ENCODE results near the gene GPATCH4.
"Not testable (repeated sequence)": the region's sequence is repeated elsewhere in the genome, so short reads cannot be mapped to it uniquely, and the experiment has no call there.

Gene GPATCH4

DNA sequence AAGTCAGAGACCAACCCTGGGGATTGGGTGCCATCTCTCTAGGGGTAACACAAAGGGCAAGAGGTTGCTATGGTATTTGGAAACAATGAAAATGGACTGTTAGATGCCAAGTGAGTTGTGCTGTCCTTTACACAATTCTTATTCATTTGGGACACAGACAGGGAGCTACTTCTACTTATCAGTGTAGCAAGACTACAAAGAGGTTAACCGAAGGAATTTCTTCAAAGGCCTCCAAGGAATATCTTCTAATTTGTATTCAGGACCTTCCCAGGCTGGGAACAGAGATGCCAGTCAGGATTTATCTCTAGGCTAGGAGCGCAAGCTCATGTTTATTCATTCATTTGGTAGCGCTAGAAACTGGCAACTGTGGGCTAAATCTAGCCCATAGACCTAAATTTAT lies 7.1 kb downstream of the GPATCH4 start:
- no peak for DNase-seq

DNA sequence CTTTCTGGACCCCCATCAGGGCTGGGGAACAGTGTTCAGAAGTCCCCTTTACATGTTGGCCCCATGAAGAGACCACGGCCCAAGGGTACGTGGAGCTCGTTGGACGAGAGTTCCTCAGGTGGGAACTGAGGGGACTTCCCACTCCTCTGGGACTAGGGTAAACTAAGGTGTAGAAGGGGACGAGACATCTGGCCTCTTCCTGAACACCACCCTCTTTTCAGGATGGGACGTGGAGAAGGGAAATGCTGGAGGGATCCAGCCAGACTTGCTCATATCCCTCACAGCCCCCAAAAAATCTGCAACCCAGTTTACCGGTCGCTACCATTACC lies 7.7 kb downstream of the GPATCH4 start:
- no peak for DNase-seq

DNA sequence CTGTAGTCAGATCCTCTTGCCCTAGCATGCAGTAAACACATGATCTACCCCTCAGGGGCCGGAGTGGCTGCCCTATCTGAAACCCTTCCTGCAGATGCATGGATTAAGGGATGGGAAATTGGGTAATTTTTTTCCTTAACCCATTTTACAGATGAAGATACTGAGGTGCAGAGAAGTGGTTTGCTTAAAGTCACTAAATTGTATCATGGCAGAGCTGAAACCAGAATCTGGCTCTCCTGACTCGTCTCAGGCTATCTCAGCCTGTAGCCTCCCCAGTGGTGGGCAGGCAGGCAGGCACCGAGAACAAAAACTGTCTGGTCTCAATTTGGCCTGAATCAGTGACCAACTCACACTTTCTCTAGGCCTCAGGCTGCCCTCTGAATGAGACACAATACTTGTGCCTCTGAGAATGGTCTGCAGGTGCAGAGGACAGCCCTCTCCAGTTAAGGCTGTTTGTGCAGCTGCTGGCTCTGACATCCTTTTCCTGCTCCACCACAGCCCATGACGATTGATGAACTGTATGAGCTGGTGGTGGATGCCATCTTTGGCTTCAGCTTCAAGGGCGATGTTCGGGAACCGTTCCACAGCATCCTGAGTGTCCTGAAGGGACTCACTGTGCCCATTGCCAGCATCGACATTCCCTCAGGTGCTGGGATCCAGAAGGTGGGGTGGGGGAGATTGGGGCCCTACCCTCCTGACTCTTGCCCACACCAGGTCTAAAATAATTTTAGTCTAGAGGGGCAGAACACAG lies 8.2 kb downstream of the GPATCH4 start:
- DNase-seq: no peak

DNA sequence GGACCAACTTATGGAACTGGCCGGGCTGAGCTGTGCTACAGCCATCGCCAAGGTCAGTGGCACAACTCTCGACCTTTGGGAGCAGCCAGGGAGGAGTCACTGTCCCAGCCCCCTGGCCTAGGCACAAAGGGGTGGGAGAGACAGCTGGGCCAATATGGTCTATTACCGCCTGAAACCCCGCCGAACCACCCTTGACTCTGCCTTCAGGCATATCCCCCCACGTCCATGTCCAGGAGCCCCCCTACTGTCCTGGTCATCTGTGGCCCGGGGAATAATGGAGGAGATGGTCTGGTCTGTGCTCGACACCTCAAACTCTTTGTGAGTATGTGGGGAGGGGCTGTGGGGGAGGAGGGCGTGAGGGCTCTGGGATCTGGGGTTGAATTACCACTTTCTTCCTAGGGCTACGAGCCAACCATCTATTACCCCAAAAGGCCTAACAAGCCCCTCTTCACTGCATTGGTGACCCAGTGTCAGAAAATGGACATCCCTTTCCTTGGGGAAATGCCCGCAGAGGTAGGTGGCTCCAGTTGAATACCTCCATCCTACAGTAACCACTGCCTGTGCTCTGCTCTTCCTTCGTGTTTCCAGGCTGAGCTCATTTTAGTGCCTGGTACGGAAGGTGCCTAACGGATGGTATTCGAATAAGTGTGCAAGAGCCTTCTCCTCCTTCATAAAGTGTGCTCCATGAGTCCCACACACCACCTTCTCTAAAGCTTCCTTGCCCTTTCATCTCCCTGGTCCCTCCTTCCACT lies 8.9 kb downstream of the GPATCH4 start:
- no peak for DNase-seq

DNA sequence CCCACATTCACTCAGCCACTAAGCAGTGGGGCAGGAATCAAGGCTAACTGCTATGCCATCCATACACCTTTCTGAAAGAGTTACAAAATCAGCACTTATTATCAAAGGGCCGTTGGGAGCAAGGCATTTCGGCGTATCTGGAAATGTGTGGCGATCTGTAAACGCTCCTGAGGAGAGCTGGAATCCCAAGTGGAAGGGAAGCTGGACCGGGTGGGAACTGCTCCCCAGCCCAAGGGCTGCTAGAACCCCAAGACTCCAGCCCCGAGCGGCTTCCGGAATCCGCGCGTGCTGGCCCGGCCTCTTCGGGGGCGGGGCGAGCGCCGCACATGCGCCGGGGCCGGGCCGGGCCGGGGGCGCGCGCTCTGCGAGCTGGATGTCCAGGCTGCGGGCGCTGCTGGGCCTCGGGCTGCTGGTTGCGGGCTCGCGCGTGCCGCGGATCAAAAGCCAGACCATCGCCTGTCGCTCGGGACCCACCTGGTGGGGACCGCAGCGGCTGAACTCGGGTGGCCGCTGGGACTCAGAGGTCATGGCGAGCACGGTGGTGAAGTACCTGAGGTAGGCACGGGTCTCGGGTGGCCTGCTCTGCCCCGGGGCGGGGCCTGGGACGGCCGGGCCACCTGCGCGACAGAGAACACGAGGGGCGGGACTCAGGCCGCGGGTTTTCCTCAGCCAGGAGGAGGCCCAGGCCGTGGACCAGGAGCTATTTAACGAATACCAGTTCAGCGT lies 9.7 kb downstream of the GPATCH4 start, which contains the start of gene NAXE:
Gene NAXE, plus strand, starts transcription at position 345 of the 726 bp plus-strand sequence. Its CDS starts 29 bp downstream, at position 374.
- DNase-seq: peak; percentile 74

DNA sequence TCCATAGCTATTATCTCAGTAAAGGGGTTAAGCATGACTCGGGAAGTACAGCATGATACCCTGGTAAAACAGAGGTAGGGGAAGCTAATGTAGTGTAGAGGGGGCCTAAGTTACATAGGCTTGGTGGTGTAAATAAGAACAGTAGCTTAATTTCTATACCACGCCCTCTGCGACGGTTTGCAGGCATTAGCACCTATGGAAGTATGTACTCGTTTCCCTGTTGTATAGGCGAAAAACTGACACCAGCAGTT lies 10.2 kb downstream of the GPATCH4 start:
- DNase-seq: no peak

DNA sequence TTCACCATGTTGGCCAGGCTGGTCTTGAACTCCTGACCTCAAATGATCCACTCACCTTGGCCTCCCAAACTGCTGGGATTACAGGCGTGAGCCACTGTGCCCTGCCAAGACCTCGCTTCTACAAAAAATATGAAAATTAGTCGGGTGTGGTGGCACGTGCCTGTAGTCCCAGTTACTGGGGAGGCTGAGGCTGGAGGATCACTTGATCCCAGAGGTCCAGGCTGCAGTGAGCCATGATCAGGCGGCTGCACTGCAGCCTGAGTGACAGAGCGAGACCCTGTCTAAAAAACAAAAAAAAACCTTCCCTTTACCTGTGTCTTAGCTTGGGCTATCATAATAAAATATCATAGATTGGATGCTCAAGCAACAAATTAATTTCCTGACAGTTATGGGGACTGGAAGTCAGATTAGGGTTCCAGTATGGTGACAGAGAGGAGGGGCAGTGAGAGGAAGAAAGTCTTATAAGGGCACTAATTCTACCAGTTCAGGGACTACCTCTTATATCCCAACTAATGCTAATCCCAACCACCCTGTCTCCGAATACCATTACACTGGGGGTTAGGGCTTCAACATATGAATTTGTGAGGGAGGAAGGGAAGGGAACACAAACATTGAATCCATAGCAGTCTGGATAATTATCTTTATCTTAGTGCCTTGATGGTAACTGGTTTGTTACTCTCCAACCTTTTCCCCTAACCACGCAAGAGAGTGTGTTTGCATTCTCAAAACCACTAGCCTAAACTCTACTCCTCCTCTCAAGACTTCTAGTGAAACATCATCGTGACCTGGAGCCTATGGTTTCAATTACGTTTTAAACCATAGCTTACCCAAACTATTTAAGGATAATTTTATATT lies 10.7 kb downstream of the GPATCH4 start:
- no peak for DNase-seq

DNA sequence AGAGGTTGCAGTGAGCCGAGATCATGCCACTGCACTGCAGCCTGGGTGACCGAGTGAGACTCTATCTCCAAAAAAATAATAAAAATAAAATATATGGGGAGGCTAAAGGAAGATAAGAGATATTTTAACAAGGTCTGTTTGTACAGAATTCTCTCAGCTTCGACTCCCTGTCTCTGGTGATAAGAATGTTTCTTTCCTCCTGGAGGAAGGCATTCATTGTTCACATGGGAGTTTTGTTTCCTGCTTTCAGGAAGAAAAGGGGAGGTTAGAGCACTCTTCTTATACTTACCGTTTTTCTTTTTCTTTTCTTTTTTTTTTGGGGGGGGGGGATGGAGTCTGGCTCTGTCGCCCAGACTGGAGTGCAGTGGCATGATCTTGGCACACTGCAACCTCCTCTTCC lies 11.7 kb downstream of the GPATCH4 start:
- no peak for DNase-seq

DNA sequence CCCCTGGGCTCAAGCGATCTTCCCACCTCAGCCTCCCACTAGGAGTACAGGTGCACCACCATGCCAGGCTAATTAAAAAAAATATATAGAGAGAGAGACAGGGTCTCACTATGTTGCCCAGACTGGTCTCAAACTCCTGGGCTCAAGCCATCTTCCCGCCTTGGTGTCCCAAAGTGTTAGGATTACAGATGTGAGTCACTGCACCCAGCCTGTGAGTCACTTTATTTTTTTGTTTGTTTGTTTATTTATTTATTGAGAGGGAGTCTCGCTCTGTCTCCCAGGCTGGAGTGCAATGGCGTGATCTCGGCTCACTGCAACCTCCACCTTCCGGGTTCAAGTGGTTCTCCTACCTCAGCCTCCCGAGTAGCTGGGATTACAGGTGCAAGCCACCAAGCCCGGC lies 13.4 kb downstream of the GPATCH4 start:
- DNase-seq: not testable (repeated sequence)

DNA sequence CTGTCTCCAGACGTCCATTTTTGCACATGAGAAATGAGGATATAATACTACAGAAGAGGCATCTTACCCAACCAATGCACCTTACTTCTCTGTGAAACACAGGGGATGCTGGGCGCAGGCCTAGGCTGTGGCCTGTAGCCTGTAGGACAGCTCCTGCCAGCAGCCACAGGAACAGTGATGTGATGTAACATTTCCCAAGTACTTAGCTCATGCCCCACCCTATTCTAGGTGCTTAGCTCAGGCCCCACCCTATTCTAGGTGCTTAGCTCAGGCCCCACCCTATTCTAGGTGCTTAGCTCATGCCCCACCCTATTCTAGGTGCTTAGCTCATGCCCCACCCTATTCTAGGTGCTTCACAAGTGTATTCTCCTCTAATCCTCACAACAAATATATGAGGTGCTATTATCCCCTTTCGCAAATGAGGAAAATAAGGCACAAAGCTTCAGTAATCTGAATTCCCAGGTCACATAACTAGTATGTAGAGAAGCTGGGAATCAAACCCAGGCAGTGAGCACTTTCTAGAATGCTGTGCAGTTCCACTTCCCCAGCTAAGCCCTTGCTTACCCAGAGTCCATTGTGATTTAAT lies 14.3 kb downstream of the GPATCH4 start:
- DNase-seq: no peak

DNA sequence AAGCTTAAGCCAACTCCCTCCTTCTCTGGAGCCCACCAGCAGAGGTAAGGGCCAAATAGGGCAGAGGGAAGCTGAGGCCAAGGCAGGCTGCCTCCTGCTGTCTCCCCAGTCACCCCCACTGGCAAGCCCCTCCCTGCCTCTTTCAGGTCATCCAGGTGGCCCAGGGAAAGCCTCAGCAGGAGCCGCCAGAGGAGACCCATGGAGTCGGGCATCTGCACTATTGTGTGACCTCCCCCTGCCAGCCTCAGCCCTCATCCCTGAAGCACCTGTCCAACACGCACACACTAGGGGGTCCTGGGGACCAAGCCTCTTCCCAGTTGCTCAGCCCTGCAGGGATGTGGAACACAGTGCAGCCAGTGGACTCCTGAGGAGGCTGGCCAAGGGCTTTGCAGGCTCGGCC lies 15.0 kb downstream of the GPATCH4 start:
- DNase-seq: no peak

DNA sequence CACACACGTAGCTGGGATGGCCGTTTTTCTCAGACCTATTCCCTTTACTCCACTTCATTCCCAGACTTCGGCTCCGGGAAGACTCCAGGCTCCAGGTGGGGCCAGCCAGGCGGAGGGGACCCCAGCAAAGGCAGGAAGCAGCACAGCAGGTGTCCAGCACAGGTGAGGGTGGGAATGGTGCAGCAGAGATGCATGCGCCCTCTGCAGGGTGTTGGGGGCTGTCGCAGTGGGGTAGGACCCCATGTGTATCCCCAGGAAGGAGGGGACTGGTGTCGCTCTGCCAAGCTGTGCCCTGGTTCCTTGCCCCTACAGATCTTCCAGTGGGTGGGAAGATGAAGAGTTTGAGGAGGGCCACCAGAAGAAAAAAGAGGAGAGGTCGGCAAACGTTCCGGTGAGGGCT lies 16.5 kb downstream of the GPATCH4 start:
- DNase-seq: no peak

DNA sequence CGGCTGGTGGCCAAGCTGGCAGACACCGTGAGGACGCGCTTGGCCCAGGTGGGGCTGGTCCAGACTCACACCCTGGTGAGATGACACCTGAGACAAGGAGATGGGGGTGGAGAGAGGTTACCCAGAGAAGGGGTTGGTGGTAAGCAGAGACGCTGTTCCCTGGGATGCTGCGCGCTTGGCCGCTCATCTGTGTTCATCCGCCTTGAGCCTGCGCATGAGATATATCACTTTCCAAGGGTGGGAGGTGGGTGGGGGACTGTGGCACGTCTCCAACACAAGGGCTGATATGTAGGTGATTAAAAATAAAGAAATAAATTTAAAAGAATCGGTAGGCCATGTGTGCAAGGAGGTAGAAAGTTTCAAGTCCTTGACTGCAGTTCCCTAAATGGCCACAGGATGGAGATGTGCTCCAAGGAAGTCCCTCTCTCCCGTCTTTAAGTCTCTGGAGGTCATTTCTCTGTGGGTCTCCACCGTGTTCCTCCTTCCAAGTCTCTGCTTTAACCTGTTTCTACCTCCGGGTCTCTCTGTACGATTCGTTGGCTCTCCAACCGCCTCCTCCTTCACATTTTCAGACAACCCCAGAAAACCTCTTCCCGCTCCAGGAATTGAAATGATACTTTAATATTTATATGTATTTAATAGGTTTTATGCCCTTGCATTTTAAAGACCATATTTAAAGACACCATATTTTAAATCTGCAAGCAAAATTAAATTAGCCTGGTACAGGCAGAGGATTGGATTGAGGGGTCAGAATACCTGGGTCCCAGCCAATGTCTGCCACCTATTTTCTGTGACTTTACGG lies 17.3 kb downstream of the GPATCH4 start:
- peak; percentile 73 for DNase-seq

DNA sequence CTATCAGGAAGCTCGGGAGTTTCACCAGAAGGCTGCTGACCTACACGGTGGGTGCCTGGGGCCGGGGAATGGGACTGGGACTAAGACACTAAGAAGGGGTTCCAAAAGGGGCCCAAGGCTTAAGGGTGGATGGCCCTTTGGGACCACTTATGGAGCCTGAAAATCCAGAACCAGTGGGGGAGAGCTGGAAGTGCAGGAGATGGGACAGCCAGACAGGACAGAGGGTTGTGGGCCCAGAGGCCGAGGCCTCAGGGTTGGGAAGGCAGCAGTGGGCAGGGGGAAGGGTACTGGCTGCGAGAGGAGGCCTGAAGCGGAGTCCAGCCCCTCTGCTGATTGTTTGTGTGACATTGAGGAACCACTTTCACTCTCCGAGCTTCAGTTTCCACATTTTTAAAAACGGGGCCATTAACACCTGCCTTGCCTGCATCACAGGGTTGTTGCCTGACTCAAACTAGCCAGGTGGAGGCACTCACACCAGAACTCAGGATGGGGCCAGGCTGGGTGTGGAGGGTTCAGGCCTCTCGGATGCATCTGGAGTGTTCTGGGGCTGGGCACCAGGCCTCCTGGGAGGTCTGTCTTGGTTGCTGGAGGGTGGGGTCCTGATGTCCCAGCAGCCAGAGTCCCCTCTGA lies 18.8 kb downstream of the GPATCH4 start:
- DNase-seq: peak; percentile 28

DNA sequence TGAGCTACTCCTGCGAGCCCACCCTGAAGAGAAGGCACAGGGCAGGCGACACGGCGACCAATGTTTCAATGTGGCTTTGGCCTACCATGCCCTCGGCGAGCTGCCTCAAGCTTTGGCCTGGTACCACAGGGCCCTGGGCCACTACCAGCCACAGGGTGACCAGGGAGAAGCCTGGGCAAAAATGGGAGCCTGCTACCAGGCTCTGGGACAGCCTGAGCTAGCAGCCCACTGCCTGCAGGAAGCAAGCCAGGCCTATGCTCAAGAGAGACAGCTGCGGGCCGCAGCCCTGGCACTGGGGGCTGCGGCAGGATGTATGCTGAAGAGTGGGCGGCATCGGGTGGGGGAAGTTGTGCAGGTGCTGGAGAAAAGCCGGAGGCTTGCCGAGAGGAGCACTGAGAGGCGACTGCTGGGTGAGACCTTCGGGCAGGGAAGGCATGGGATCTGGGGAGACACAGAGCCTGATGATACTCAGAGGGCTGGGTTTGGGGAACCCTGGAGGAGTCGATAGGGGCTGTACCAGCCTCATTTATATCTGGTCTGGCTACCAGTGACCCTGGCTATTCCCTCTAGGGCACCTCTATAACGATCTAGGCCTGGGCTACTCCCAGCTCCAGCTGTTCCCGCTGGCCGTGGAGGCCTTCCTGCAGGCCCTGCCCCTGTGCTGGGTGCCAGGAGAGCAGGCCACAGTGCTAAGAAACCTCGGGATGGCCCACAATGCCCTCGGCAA lies 19.5 kb downstream of the GPATCH4 start:
- DNase-seq: peak; percentile 58

DNA sequence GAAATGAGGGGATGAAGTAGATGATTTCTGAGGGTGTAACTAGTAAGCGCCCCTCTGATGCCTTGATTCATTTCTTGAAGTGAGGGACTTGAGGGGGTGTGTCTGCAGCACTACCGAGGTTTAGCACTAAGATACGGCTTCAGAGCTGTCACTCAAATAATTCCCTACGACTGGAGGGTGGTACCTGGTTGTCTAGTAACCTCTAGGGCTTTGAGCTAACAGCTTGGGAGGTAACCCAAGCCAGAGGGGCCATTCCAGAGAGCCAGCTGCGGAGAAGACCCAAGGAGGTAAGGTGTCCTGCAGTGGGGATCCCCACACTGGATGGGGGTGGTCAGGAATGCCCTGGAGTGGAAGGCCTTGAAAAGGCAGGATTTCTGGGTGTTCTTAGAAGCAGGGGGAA lies 21.8 kb downstream of the GPATCH4 start, which contains the start of gene TTC24:
Gene TTC24, plus strand, starts transcription at position 252 of the 400 bp plus-strand sequence. CDS start 1,642 bp downstream, outside the sequence.
- DNase-seq: no peak

DNA sequence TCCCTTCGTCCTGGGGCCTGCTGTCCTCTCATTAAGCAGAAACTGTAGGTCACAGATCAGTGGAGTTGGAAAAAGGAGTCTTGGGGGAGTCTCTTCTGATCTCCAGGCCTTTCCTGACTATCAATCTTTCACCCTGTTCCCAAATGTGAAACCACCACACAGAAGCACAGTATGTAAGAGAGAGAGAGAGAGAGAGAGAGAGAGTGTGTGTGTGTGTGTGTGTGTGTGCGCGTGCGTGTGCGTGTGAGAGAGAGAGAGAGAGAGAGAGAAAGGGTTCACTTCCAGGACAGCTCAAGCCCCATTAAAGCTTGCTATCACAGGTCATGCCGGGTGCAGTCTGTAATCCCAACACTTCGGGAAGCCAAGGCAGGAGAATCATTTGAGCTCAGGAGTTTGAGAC lies 23.2 kb downstream of the GPATCH4 start:
- DNase-seq: no peak

DNA sequence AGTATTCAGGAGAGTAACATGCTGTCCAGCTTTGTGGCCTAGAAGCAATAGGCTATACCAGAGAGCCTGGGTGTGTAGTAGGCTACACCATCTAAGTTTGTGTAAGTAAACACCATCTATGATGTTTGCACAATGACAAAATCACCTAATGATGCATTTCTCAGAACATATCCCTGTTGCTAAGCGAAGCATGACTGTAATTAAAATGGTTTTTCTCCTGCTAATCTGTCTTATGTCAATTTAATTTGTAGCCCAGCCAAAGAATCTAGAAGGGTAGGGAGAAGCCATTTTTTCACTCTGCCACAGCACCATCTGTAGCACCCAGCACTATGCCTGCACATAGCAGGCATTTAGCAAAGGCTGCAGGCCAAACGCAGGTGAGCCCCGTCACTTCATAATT lies 23.7 kb downstream of the GPATCH4 start:
- no peak for DNase-seq

DNA sequence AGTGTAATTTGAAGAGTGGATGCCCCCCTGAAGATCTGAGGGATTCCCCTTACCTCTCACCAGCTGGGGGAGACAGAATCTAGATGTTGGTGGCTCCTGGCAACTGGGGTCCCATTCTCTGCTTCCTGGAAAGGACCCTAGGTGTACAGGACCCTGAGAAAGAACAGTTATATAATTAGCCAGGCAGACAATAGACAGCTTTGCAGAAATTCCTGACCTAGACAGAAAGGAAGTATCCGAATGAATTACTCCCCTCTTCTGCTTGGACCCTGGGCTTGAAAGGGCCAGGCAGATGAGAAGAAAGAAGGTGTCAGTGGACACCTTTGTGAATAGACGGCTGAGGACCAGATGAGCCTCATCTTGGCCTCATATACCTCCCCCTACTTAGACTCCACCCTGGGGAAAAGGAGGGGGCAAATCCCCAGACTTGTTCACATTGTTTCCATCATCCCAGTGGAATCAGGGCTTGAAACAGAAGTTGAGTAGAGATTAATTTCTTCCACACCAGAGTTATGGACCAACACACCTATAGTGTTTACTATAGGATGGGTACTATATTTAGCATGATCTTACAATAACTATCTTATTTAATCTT lies 27.1 kb downstream of the GPATCH4 start:
- no peak for DNase-seq

DNA sequence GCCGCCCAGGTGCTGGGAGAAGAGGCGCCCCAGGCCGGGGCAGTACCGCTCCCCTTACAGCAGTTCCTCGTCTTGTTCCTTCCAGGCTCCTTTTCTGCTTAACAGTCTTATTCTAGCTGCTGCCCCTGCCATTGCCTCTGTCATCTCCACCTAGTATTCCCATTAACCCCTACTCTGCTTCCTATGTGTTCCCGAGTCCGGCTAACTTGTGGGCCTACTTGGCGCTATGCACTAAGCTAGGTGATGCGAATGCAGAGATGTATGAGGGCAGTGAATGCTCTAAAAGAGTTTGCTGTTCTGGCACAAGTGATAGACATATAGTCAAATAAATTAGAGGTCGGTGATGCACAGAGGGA lies 28.6 kb downstream of the GPATCH4 start:
- no peak for DNase-seq
